K562 (cell line): ENCODE results near the gene CST6. TPM values are rescaled to one million over a fixed set of nuclear protein-coding genes. Genes with fewer than 3 reads are reported as not detected.

ENCODE experiments used
- ATAC-seq: fragments of 200-7000 bp; cut with Tn5 transposase; 3 replicates; pipeline ENCODE4 v1.9.1; 2020; ENCODE audit warnings: moderate library complexity
- BruUV-seq: library from RNA; stranded (reverse); fragments of 400-500 nt; replicated peaks from 2 replicates; lab custom pipeline; 2021; lab: Mats Ljungman, UMichigan
- CTCF ChIA-PET: fragments of 300-600 bp; formaldehyde crosslinking; extraction: SDS; loops from one replicate; lab custom pipeline; 2021; ENCODE audit warnings: low intra/inter-chr PET ratio; lab: Yijun Ruan, JAX
- POLR2A ChIA-PET: fragments of 300-600, 350-650 bp; sonication (Branson Sonifier 250); formaldehyde crosslinking; extraction: SDS; loops from one replicate; lab custom pipeline; 2021; ENCODE audit warnings: antibody characterized with exemption, inconsistent platforms; lab: Yijun Ruan, JAX
- DNase-seq, 4 experiments: peaks; one replicate each; pipeline versions ENCODE4 v3.0.0 to v3.0.0-alpha.2; 2011 to 2018; ENCODE audit warnings: low spot score in 3 of 4, mixed read lengths in 3 of 4; ENCODE audit errors: extremely low read depth in 1 of 4
- FAIRE-seq: peaks from 2 replicates; lab custom pipeline; 2011; peaks lifted over from hg19 to GRCh38; lab: Jason Lieb, UNC
- H2AFZ ChIP-seq: 2 replicates; pipeline ENCODE4 v1.6.0; 2011; ENCODE audit warnings: low read depth, low read length, control low read depth, inconsistent platforms
- H3K27ac ChIP-seq: fragments of 200-600 bp; 3 replicates; pipeline ENCODE4 v1.8.0; 2011; ENCODE audit warnings: low read depth, mild to moderate bottlenecking, control low read depth, inconsistent platforms, low read length, moderate library complexity, mixed read lengths; ENCODE audit errors: extremely low read depth
- H3K27me3 ChIP-seq, 2 experiments: fragments of 300-600 bp in 1 of 2; 2 replicates in 1 of 2; 3 replicates in 1 of 2; pipeline versions ENCODE4 v1.6.0 to v1.8.0; 2011; ENCODE audit warnings: inconsistent platforms in 2 of 2, low read length in 2 of 2, mild to moderate bottlenecking in 1 of 2, mixed read lengths in 1 of 2, moderate library complexity in 1 of 2; ENCODE audit not compliant: control insufficient read depth in 2 of 2, insufficient read depth in 2 of 2
- H3K36me3 ChIP-seq: fragments of 300-600 bp; 3 replicates; pipeline ENCODE4 v1.8.0; 2011; ENCODE audit warnings: mild to moderate bottlenecking, low read length, inconsistent platforms; ENCODE audit not compliant: control insufficient read depth, insufficient read depth
- H3K4me1 ChIP-seq, 2 experiments: fragments of 200-600 bp in 1 of 2; replicated peaks in 1 of 2; 2 replicates in 1 of 2; 3 replicates in 1 of 2; pipeline versions ENCODE4 v1.5.1 to v1.8.0; 2011; ENCODE audit warnings: inconsistent platforms in 2 of 2, low read length in 2 of 2, mild to moderate bottlenecking in 1 of 2, mixed read lengths in 1 of 2, moderate library complexity in 1 of 2; ENCODE audit not compliant: control insufficient read depth in 2 of 2, insufficient read depth in 2 of 2
- H3K4me2 ChIP-seq: 2 replicates; pipeline ENCODE4 v1.6.1; 2011; ENCODE audit warnings: low read length, control low read depth, inconsistent platforms, mixed read lengths; ENCODE audit not compliant: insufficient read depth
- H3K4me3 ChIP-seq: fragments of 200-600 bp; sonication (generic), shearing (Covaris generic); 2 replicates; pipeline ENCODE4 v1.5.1; 2016; ENCODE audit warnings: control low read depth, inconsistent platforms
- H3K79me2 ChIP-seq: fragments of 200-600 bp; 3 replicates; pipeline ENCODE4 v1.8.0; 2011; ENCODE audit warnings: low read length, inconsistent platforms; ENCODE audit not compliant: control insufficient read depth, insufficient read depth
- H3K9ac ChIP-seq, 2 experiments: 2 replicates each; pipeline versions ENCODE4 v1.6.0 to v1.6.1; 2011; ENCODE audit warnings: low read depth in 2 of 2, low read length in 2 of 2, control low read depth in 1 of 2, inconsistent platforms in 1 of 2, mild to moderate bottlenecking in 1 of 2, mixed read lengths in 1 of 2; ENCODE audit not compliant: insufficient read depth in 1 of 2
- H3K9me1 ChIP-seq: one replicate; pipeline ENCODE4 v1.6.0; 2011; ENCODE audit warnings: inconsistent platforms, mild to moderate bottlenecking, low read length, moderate library complexity; ENCODE audit not compliant: control insufficient read depth, insufficient read depth
- H3K9me3 ChIP-seq: replicated peaks from 2 replicates; pipeline ENCODE4 v1.5.1; 2011; ENCODE audit warnings: low read depth, low read length, inconsistent platforms; ENCODE audit not compliant: control insufficient read depth, insufficient read depth
- H4K20me1 ChIP-seq: replicated peaks from 2 replicates; pipeline ENCODE4 v1.6.1; 2011; ENCODE audit warnings: low read length, inconsistent platforms, mixed read lengths; ENCODE audit not compliant: control insufficient read depth, insufficient read depth
- ASH1L ChIP-seq: fragments of 450-650 bp; IDR thresholded peaks from 2 replicates; pipeline ENCODE4 v1.6.1; 2018; ENCODE audit warnings: borderline replicate concordance, mild to moderate bottlenecking, low read depth; ENCODE audit not compliant: partially characterized antibody
- BCLAF1 ChIP-seq, 2 experiments: fragments of 450-650 bp in 1 of 2; IDR thresholded peaks; 2 replicates each; pipeline ENCODE4 v1.6.1; 2011 to 2017; ENCODE audit warnings: low read depth in 2 of 2, antibody characterized with exemption in 1 of 2, borderline replicate concordance in 1 of 2, low read length in 1 of 2, mild to moderate bottlenecking in 1 of 2, mixed read lengths in 1 of 2; ENCODE audit not compliant: control insufficient read depth in 1 of 2
- E2F4 ChIP-seq: sonication (generic); formaldehyde crosslinking; IDR thresholded peaks from 2 replicates; pipeline ENCODE4 v1.8.0; 2022; ENCODE audit warnings: mild to moderate bottlenecking, low read depth, missing genetic modification reagents
- EZH2 ChIP-seq: IDR thresholded peaks from 2 replicates; pipeline ENCODE4 v1.6.1; 2012; ENCODE audit warnings: low read depth, mild to moderate bottlenecking, inconsistent platforms, low read length, borderline replicate concordance
- FOXA3 ChIP-seq, 2 experiments: fragments of 450-650 bp in 1 of 2; sonication (generic) in 1 of 2; formaldehyde crosslinking; IDR thresholded peaks in 1 of 2; conservative IDR thresholded peaks in 1 of 2; 2 replicates each; pipeline versions ENCODE4 v1.4.0 to v1.8.0; 2020 to 2022; ENCODE audit warnings: mild to moderate bottlenecking in 2 of 2, missing genetic modification reagents in 1 of 2
- GABPA ChIP-seq: fragments of 200-800 bp; sonication (Bioruptor generic); conservative IDR thresholded peaks from 2 replicates; pipeline ENCODE4 v1.6.1; 2016; ENCODE audit warnings: low read depth, missing genetic modification characterization, missing compliant biosample characterization
- KLF1 ChIP-seq: fragments of 450-650 bp; IDR thresholded peaks from 2 replicates; pipeline ENCODE4 v1.6.1; 2016; ENCODE audit warnings: missing genetic modification characterization, missing compliant biosample characterization
- MCM2 ChIP-seq: fragments of 450-650 bp; IDR thresholded peaks from 2 replicates; pipeline ENCODE4 v1.6.1; 2017; ENCODE audit warnings: low read depth, mild to moderate bottlenecking
- POLR2AphosphoS5 ChIP-seq: IDR thresholded peaks from 2 replicates; pipeline ENCODE4 v1.6.1; 2011; ENCODE audit warnings: mild to moderate bottlenecking, low read depth, low read length, moderate library complexity; ENCODE audit not compliant: control insufficient read depth, insufficient read depth
- RBFOX2 ChIP-seq: fragments of 200-400 bp; formaldehyde crosslinking; IDR thresholded peaks from 2 replicates; pipeline ENCODE4 v1.6.1; 2017; ENCODE audit warnings: low read depth, mild to moderate bottlenecking, low read length, moderate library complexity
- SIN3A ChIP-seq, 2 experiments: fragments of 150-350 bp in 1 of 2; IDR thresholded peaks; 2 replicates each; pipeline ENCODE4 v1.6.1; 2011 to 2016; ENCODE audit warnings: borderline replicate concordance in 2 of 2, low read depth in 2 of 2, low read length in 2 of 2, mild to moderate bottlenecking in 2 of 2, moderate library complexity in 2 of 2; ENCODE audit not compliant: control insufficient read depth in 1 of 2
- TCF7L2 ChIP-seq: fragments of 150-350 bp; IDR thresholded peaks from 2 replicates; pipeline ENCODE4 v1.6.1; 2016; ENCODE audit warnings: low read depth, mild to moderate bottlenecking, low read length, moderate library complexity
- ZBED1 ChIP-seq: IDR thresholded peaks from 2 replicates; pipeline ENCODE4 v1.6.1; 2014
- ZNF507 ChIP-seq: conservative IDR thresholded peaks from 2 replicates; pipeline ENCODE4 v1.6.1; 2017; ENCODE audit warnings: missing genetic modification characterization, missing compliant biosample characterization
- WGBS: fragments of 100-300 bp; shearing (Covaris generic); methylation state at CpG from one replicate; pipeline ENCODE4 v1.1.6; 2016; ENCODE audit warnings: low coverage, mixed read lengths; ENCODE audit not compliant: insufficient coverage; ENCODE audit errors: missing lambda C conversion rate; 5-methylcytosine and 5-hydroxymethylcytosine counted together
- in situ Hi-C: fragments of 300-500 bp; cut with MboI; formaldehyde crosslinking; loops from 4 replicates; pipeline ENCODE4 v1.15.0; 2018; ENCODE audit warnings: inconsistent platforms, mixed read lengths
- intact Hi-C: fragments of 100-400 bp; cut with micrococcal nuclease; formaldehyde crosslinking; loops from 2 replicates; pipeline ENCODE4 v1.14.2; 2022
- polyA plus RNA-seq, 8 experiments: library from polyadenylated mRNA; depleted of rRNA in 4 of 8; stranded (reverse) in 5 of 8; unstranded in 3 of 8; fragments of >200 nt; fragmentation: Nextera tagmentation in 2 of 8; fragmentation: Illumina TruSeq in 1 of 8; extraction: Ambion mirVana in 2 of 8; extraction: Trizol in 1 of 8; gene quantifications; 2 replicates each; pipeline versions ENCODE4 v1.2.1 to v1.2.3, GENCODE V29; 2011 to 2014; ENCODE audit warnings: inconsistent platforms in 1 of 8, missing spikeins in 1 of 8
- total RNA-seq, 7 experiments: library from RNA; depleted of rRNA in 6 of 7; stranded (reverse); fragments of >200 nt in 6 of 7; fragmentation: Illumina TruSeq in 2 of 7; extraction: Trizol in 2 of 7; gene quantifications; 2 replicates each; pipeline versions ENCODE4 v1.2.1 to v1.2.3, GENCODE V29; 2011 to 2021; ENCODE audit warnings: low replicate concordance in 1 of 7

Gene CST6
- total and polyA plus RNA-seq, 9 of the 15 experiments (the other 6 are each of a cell fraction or from before 2014, with no cell fraction given), result not detected

- ATAC-seq (no peak), FAIRE-seq (no peak), DNase-seq (no peak)
- H2AFZ ChIP-seq, result no peak overlapping the region
- H3K36me3 ChIP-seq, result peaks cover 41% of the 10 kb centered on the region; the same call in 2 of the 3 replicates
- H3K4me2 ChIP-seq, result no peak overlapping the region
- H3K9ac ChIP-seq, result 0 out of 4 replicates have a peak overlapping the region, but pooled peaks of 1 of the 2 experiments have one; percentile 32
- intact Hi-C loops, result no loop called here
- H3K9me1 ChIP-seq, result no peaks in the 10 kb centered on the region
- no TSS peak for BruUV-seq
- H3K79me2 ChIP-seq, result no peaks in the 10 kb centered on the region
- no peak overlapping the region for H3K27ac ChIP-seq
- H3K4me3 ChIP-seq, result no peak overlapping the region
- H3K4me1 ChIP-seq, result peaks cover 0 to 26% of the 10 kb centered on the region in 2 experiments; a peak in 2 of 5 replicates
- no peaks in the 10 kb centered on the region for H3K27me3 ChIP-seq
- CTCF ChIA-PET, result no interaction called here
- WGBS, result 93% methylated on average over 23 of the region's 34 CpGs
- no peaks in the 10 kb centered on the region for H4K20me1 ChIP-seq
- H3K9me3 ChIP-seq, result no peaks in the 10 kb centered on the region
- POLR2A ChIA-PET, result interaction anchor here (0.5 to 1.0 kb wide), 4 partner anchors 77 to 133 kb away, joined by 3 to 4 read pairs (median 3); no protein-coding TSS in a partner anchor
- in situ Hi-C loops, result no loop called here
- TF ChIP-seq E2F4 (CRISPR knock-in tag) (no peak), RBFOX2 (peak; percentile 50), MCM2 (no peak), BCLAF1 (IDR thresholded peaks at IDR 0.05; ENCODE audit: borderline replicate concordance in 1 of 2, control insufficient read depth in 1 of 2, low read depth in 2 of 2, low read length in 1 of 2) (no peak), SIN3A (IDR thresholded peaks at IDR 0.05; ENCODE audit: borderline replicate concordance in 2 of 2, control insufficient read depth in 1 of 2, low read depth in 2 of 2, low read length in 2 of 2) (no peak), EZH2 (no peak), ASH1L (no peak), GABPA (no peak), KLF1 (tag) (no peak), POLR2AphosphoS5 (0 out of 2 replicates have a peak, but pooled peaks have one; percentile 7), ZBED1 (no peak), FOXA3 (CRISPR knock-in tag; conservative IDR thresholded peaks at IDR 0.05 in 1 of 2, IDR thresholded peaks at IDR 0.05 in 1 of 2) (no peak), ZNF507 (no peak), TCF7L2 (no peak)
Measured at GRCh38 chr11:65978391-65979238, 33.2 kb upstream of the CST6 start.
